IMR-90 (cell line): ENCODE measurements around the gene TXNL4B. TPM values are rescaled to one million over a fixed set of nuclear protein-coding genes. Genes with fewer than 3 reads are reported as not detected.

ENCODE experiments used
- ATAC-seq: fragments of 200-7000 bp; cut with Tn5 transposase; 2 replicates; pipeline ENCODE4 v1.9.1; 2020; ENCODE audit warnings: low read depth, mild to moderate bottlenecking, moderate library complexity
- BruUV-seq: library from RNA; stranded (reverse); fragments of 400-500 nt; replicated peaks from 2 replicates; lab custom pipeline; 2021; lab: Mats Ljungman, UMichigan
- CTCF ChIA-PET: fragments of 300-600 bp; formaldehyde crosslinking; extraction: SDS; loops from one replicate; lab custom pipeline; 2021; ENCODE audit warnings: antibody characterized with exemption; lab: Yijun Ruan, JAX
- POLR2A ChIA-PET: fragments of 300-600 bp; sonication (Branson Sonifier 250); formaldehyde crosslinking; loops from one replicate; lab custom pipeline; 2022; ENCODE audit warnings: antibody characterized with exemption; ENCODE audit not compliant: unreplicated experiment; lab: Charles Lee
- DNase-seq: peaks from one replicate; pipeline ENCODE4 v3.0.0; 2013
- H2AFZ ChIP-seq: replicated peaks from 2 replicates; pipeline ENCODE3; 2013; ENCODE audit warnings: low read length, mild to moderate bottlenecking; ENCODE audit not compliant: poor library complexity
- H2AK5ac ChIP-seq: 2 replicates; pipeline ENCODE4 v1.6.1; 2013; ENCODE audit warnings: low read depth, low read length, inconsistent platforms
- H2AK9ac ChIP-seq: replicated peaks from 2 replicates; pipeline ENCODE3; 2013; ENCODE audit warnings: mild to moderate bottlenecking, low read depth, low read length, moderate library complexity; ENCODE audit not compliant: poor library complexity
- H2BK120ac ChIP-seq: 2 replicates; pipeline ENCODE4 v1.6.1; 2013; ENCODE audit warnings: low read depth, low read length, inconsistent platforms
- H2BK15ac ChIP-seq: 3 replicates; pipeline ENCODE4 v1.6.1; 2013; ENCODE audit warnings: low read depth, low read length, inconsistent platforms
- H2BK20ac ChIP-seq: 2 replicates; pipeline ENCODE4 v1.6.1; 2013; ENCODE audit warnings: low read depth, mild to moderate bottlenecking, inconsistent platforms, low read length, moderate library complexity
- H2BK5ac ChIP-seq: 2 replicates; pipeline ENCODE4 v1.6.1; 2013; ENCODE audit warnings: mild to moderate bottlenecking, low read depth, low read length, inconsistent platforms; ENCODE audit not compliant: poor library complexity, severe bottlenecking
- H3K14ac ChIP-seq: replicated peaks from 2 replicates; pipeline ENCODE4 v1.6.1; 2013; ENCODE audit warnings: low read depth, low read length, inconsistent platforms
- H3K18ac ChIP-seq: 2 replicates; pipeline ENCODE4 v1.6.1; 2013; ENCODE audit warnings: low read depth, low read length, control low read depth
- H3K23ac ChIP-seq: 2 replicates; pipeline ENCODE4 v1.6.1; 2013; ENCODE audit warnings: low read depth, low read length, inconsistent platforms
- H3K27ac ChIP-seq: 2 replicates; pipeline ENCODE4 v1.5.1; 2013; ENCODE audit warnings: mild to moderate bottlenecking, control low read depth, low read length; ENCODE audit not compliant: insufficient read depth
- H3K27me3 ChIP-seq: 2 replicates; pipeline ENCODE4 v1.6.1; 2013; ENCODE audit warnings: low read length; ENCODE audit not compliant: control insufficient read depth, insufficient read depth
- H3K36me3 ChIP-seq: 2 replicates; pipeline ENCODE4 v1.6.1; 2013; ENCODE audit warnings: low read length, mixed read lengths; ENCODE audit not compliant: control insufficient read depth, insufficient read depth
- H3K4ac ChIP-seq: 2 replicates; pipeline ENCODE4 v1.6.1; 2013; ENCODE audit warnings: low read depth, low read length, inconsistent platforms
- H3K4me1 ChIP-seq: 2 replicates; pipeline ENCODE4 v1.6.1; 2013; ENCODE audit warnings: low read length, mixed read lengths; ENCODE audit not compliant: control insufficient read depth, insufficient read depth
- H3K4me2 ChIP-seq: 2 replicates; pipeline ENCODE4 v1.6.1; 2013; ENCODE audit warnings: low read depth, mild to moderate bottlenecking, control low read depth, low read length, moderate library complexity
- H3K4me3 ChIP-seq: 2 replicates; pipeline ENCODE4 v1.5.1; 2013; ENCODE audit warnings: low read depth, mild to moderate bottlenecking, control low read depth, low read length, moderate library complexity; ENCODE audit not compliant: insufficient read depth
- H3K56ac ChIP-seq: 2 replicates; pipeline ENCODE4 v1.6.1; 2013; ENCODE audit warnings: low read length, inconsistent platforms; ENCODE audit not compliant: insufficient read depth; ENCODE audit errors: extremely low read depth
- H3K79me1 ChIP-seq, 2 experiments: 2 replicates each; pipeline ENCODE4 v1.6.1; 2013; ENCODE audit warnings: low read length in 2 of 2, inconsistent platforms in 1 of 2, low read depth in 1 of 2
- H3K9ac ChIP-seq: 2 replicates; pipeline ENCODE4 v1.6.1; 2013; ENCODE audit warnings: low read depth, low read length, control low read depth
- H3K9me1 ChIP-seq: 2 replicates; pipeline ENCODE4 v1.6.1; 2013; ENCODE audit warnings: low read length, inconsistent platforms; ENCODE audit not compliant: insufficient read depth
- H3K9me3 ChIP-seq: 2 replicates; pipeline ENCODE4 v1.6.1; 2013; ENCODE audit warnings: low read length; ENCODE audit not compliant: control insufficient read depth, insufficient read depth
- H4K20me1 ChIP-seq: 2 replicates; pipeline ENCODE4 v1.6.1; 2013; ENCODE audit warnings: low read length, inconsistent platforms; ENCODE audit not compliant: insufficient read depth
- H4K5ac ChIP-seq: 2 replicates; pipeline ENCODE4 v1.6.1; 2013; ENCODE audit warnings: mild to moderate bottlenecking, low read depth, low read length, control low read depth
- H4K8ac ChIP-seq, 2 experiments: 2 replicates each; pipeline ENCODE4 v1.6.1; 2013; ENCODE audit warnings: low read depth in 2 of 2, low read length in 2 of 2, control low read depth in 1 of 2, inconsistent platforms in 1 of 2
- H4K91ac ChIP-seq: 2 replicates; pipeline ENCODE4 v1.6.1; 2013; ENCODE audit warnings: low read depth, low read length, inconsistent platforms; ENCODE audit not compliant: insufficient read depth
- FOS ChIP-seq: fragments of 150-350 bp; IDR thresholded peaks from 2 replicates; pipeline ENCODE4 v1.6.1; 2016; ENCODE audit warnings: low read depth, low read length
- dilution Hi-C: fragments of 300-500 bp; cut with HindIII; formaldehyde crosslinking; loops from one replicate; pipeline ENCODE4 v1.14.3; 2018; ENCODE audit warnings: low sequenced_read_pairs; ENCODE audit not compliant: unreplicated experiment
- in situ Hi-C: fragments of 300-500 bp; cut with MboI; formaldehyde crosslinking; loops from 3 replicates; pipeline ENCODE4 v1.14.3; 2019; ENCODE audit warnings: low sequenced_read_pairs, inconsistent platforms, mixed read lengths
- intact Hi-C: fragments of 100-400 bp; cut with micrococcal nuclease; formaldehyde crosslinking; loops from 2 replicates; pipeline ENCODE4 v1.10.0; 2022
- polyA plus RNA-seq, 3 experiments: library from polyadenylated mRNA; depleted of rRNA; stranded (reverse); fragments of >200 nt; gene quantifications; 2 replicates each; pipeline ENCODE4 v1.2.3, GENCODE V29; 2012; ENCODE audit warnings: low replicate concordance in 1 of 3
- total RNA-seq: library from RNA; depleted of rRNA; stranded (reverse); fragments of >200 nt; gene quantifications from 2 replicates; pipeline ENCODE4 v1.2.3, GENCODE V29; 2012

TXNL4B gene
- total and polyA plus RNA-seq, 2 of the 4 experiments (the other 2 are of a cell fraction): 5.4 to 8.6 TPM

DNA sequence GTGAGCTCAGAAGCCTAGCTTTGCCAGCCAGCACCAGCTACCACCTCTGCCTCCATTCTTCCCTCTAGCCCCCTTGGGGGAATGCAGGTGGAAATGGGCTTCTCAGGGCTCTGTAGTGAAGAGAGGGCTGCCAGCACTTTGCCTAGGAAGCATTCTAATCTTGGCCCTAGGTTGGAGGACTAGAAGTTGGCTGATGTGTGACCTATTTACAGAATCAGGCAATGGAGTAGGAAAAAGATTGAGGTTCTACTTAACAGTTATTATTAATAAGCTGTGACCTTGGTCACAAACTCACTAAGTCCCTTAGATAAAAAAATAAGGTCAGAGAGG, 20.2 kb upstream of the TXNL4B start:
- no TSS peak for BruUV-seq
- Histone ChIP-seq H3K4me3 (no peak overlapping the region), H3K14ac (no peak overlapping the region), H2AFZ (no peak overlapping the region), H4K5ac (no peak overlapping the region), H3K23ac (no peak overlapping the region), H3K9me3 (no peaks in the 10 kb centered on the region), H3K9ac (no peak overlapping the region), H4K91ac (no peak overlapping the region), H3K56ac (no peak overlapping the region), H4K8ac (no peak overlapping the region), H3K27ac (no peak overlapping the region), H3K4ac (no peak overlapping the region), H3K4me2 (no peak overlapping the region), H2BK5ac (no peak overlapping the region), H4K20me1 (no peaks in the 10 kb centered on the region), H3K27me3 (no peaks in the 10 kb centered on the region), H3K79me1 (no peaks in the 10 kb centered on the region), H3K9me1 (no peaks in the 10 kb centered on the region), H2AK9ac (no peak overlapping the region), H2BK20ac (no peak overlapping the region), H3K36me3 (peaks cover 39% of the 10 kb centered on the region), H3K18ac (no peak overlapping the region), H2BK15ac (no peak overlapping the region), H2BK120ac (no peak overlapping the region), H2AK5ac (no peak overlapping the region), H3K4me1 (no peaks in the 10 kb centered on the region)
- ChIA-PET POLR2A (no interaction called here), CTCF (no interaction called here)
- ATAC-seq (no peak), DNase-seq (no peak)
- intact Hi-C loops: no loop called here
- dilution Hi-C loops: no loop called here
- no peak for TF ChIP-seq FOS
- in situ Hi-C loops: no loop called here
